Endothelial cell of umbilical vein (primary cell): Measurements from ENCODE around the gene PTAR1. TPM values are rescaled to one million over a fixed set of nuclear protein-coding genes. Genes with fewer than 3 reads are reported as not detected.

Experiments used
- BruUV-seq: library from RNA; stranded (reverse); fragments of 400-500 nt; replicated peaks from 2 replicates; lab custom pipeline; 2021; lab: Mats Ljungman, UMichigan
- CTCF ChIA-PET: fragments of 300-600, 350-600 bp; sonication (Branson Sonifier 250); formaldehyde crosslinking; loops from one replicate; lab custom pipeline; 2021; ENCODE audit warnings: antibody characterized with exemption, inconsistent platforms; lab: Charles Lee
- POLR2A ChIA-PET: fragments of 300-600, 350-600 bp; sonication (Branson Sonifier 250); formaldehyde crosslinking; loops from one replicate; lab custom pipeline; 2021; ENCODE audit warnings: antibody characterized with exemption, inconsistent platforms; lab: Charles Lee
- DNase-seq: peaks from one replicate; pipeline ENCODE4 v3.0.0-alpha.2; 2011; ENCODE audit warnings: low read depth, low spot score
- FAIRE-seq: peaks from 2 replicates; lab custom pipeline; 2011; peaks lifted over from hg19 to GRCh38; lab: Jason Lieb, UNC
- H2AFZ ChIP-seq: 2 replicates; pipeline ENCODE4 v1.6.0; 2012; ENCODE audit warnings: low read depth, low read length, control low read depth, inconsistent platforms
- H3K27ac ChIP-seq: 2 replicates; pipeline ENCODE4 v1.5.1; 2011; ENCODE audit warnings: low read depth, mild to moderate bottlenecking, control low read depth, low read length, moderate library complexity; ENCODE audit not compliant: insufficient read depth
- H3K27me3 ChIP-seq, 2 experiments: 2 replicates each; pipeline versions ENCODE4 v1.6.0 to v1.6.1; 2011; ENCODE audit warnings: low read length in 2 of 2, mixed read lengths in 1 of 2; ENCODE audit not compliant: control insufficient read depth in 2 of 2, insufficient read depth in 2 of 2
- H3K36me3 ChIP-seq, 2 experiments: 2 replicates in 1 of 2; 3 replicates in 1 of 2; pipeline ENCODE4 v1.5.1; 2011; ENCODE audit warnings: low read length in 2 of 2, mild to moderate bottlenecking in 1 of 2, moderate library complexity in 1 of 2; ENCODE audit not compliant: control insufficient read depth in 2 of 2, insufficient read depth in 2 of 2; ENCODE audit errors: extremely low read depth in 1 of 2
- H3K4me1 ChIP-seq: 3 replicates; pipeline ENCODE4 v1.5.1; 2011; ENCODE audit warnings: mild to moderate bottlenecking, low read length; ENCODE audit not compliant: control insufficient read depth, insufficient read depth; ENCODE audit errors: extremely low read depth
- H3K4me2 ChIP-seq: 2 replicates; pipeline ENCODE4 v1.6.1; 2011; ENCODE audit warnings: low read length, control low read depth, mixed read lengths; ENCODE audit not compliant: insufficient read depth
- H3K4me3 ChIP-seq, 3 experiments: fragments of 200-600 bp in 1 of 3; sonication (generic), shearing (Covaris generic) in 1 of 3; replicated peaks in 1 of 3; 2 replicates each; pipeline ENCODE4 v1.5.1; 2011 to 2016; ENCODE audit warnings: control low read depth in 3 of 3, low read length in 3 of 3, mild to moderate bottlenecking in 2 of 3, inconsistent platforms in 1 of 3, low read depth in 1 of 3, moderate library complexity in 1 of 3; ENCODE audit not compliant: insufficient read depth in 1 of 3
- H3K79me2 ChIP-seq: 2 replicates; pipeline ENCODE4 v1.6.0; 2012; ENCODE audit warnings: low read length, inconsistent platforms; ENCODE audit not compliant: control insufficient read depth, insufficient read depth
- H3K9ac ChIP-seq: replicated peaks from 2 replicates; pipeline ENCODE3; 2011; ENCODE audit warnings: low read length, control low read depth; ENCODE audit not compliant: insufficient read depth; ENCODE audit errors: extremely low read depth
- H3K9me1 ChIP-seq: replicated peaks from 3 replicates; pipeline ENCODE4 v1.6.0; 2011; ENCODE audit warnings: mild to moderate bottlenecking, low read length; ENCODE audit not compliant: control insufficient read depth, insufficient read depth; ENCODE audit errors: extremely low read depth
- H3K9me3 ChIP-seq: replicated peaks from 2 replicates; pipeline ENCODE4 v1.5.1; 2012; ENCODE audit warnings: low read length, inconsistent platforms; ENCODE audit not compliant: control insufficient read depth, insufficient read depth
- H4K20me1 ChIP-seq: replicated peaks from 2 replicates; pipeline ENCODE3; 2011; ENCODE audit warnings: mild to moderate bottlenecking, low read length; ENCODE audit not compliant: control insufficient read depth, insufficient read depth; ENCODE audit errors: extremely low read depth
- EZH2 ChIP-seq: IDR thresholded peaks from 2 replicates; pipeline ENCODE4 v1.6.1; 2012; ENCODE audit warnings: borderline replicate concordance, low read depth, mild to moderate bottlenecking, moderate library complexity, low read length, inconsistent platforms; ENCODE audit not compliant: severe bottlenecking
- GATA2 ChIP-seq: IDR thresholded peaks from 2 replicates; pipeline ENCODE4 v1.7.0; 2011; ENCODE audit warnings: low read depth, mild to moderate bottlenecking, moderate library complexity, mixed read lengths, low read length; ENCODE audit not compliant: insufficient read length, insufficient read depth
- JUN ChIP-seq: IDR thresholded peaks from 2 replicates; pipeline ENCODE4 v1.6.1; 2011; ENCODE audit warnings: borderline replicate concordance, low read depth; ENCODE audit not compliant: insufficient read length, insufficient read depth
- MYC ChIP-seq: IDR thresholded peaks from one replicate; pipeline ENCODE4 v1.6.1; 2011; ENCODE audit warnings: mild to moderate bottlenecking, low read depth, low read length
- POLR2A ChIP-seq: IDR thresholded peaks from 2 replicates; pipeline ENCODE4 v1.6.1; 2012; ENCODE audit warnings: low read depth, mild to moderate bottlenecking, control low read depth, low read length
- POLR2AphosphoS5 ChIP-seq: IDR thresholded peaks from 2 replicates; pipeline ENCODE4 v1.6.1; 2012; ENCODE audit warnings: low read depth, mild to moderate bottlenecking, control low read depth, low read length, moderate library complexity; ENCODE audit not compliant: insufficient read depth
- dilution Hi-C: fragments of 300-500 bp; cut with MboI; formaldehyde crosslinking; loops from one replicate; pipeline ENCODE4 v1.15.0; 2019; ENCODE audit warnings: low sequenced_read_pairs; ENCODE audit not compliant: extremely low pct_ligation_motif_present
- intact Hi-C: fragments of 100-400 bp; cut with micrococcal nuclease; formaldehyde crosslinking; loops from one replicate; pipeline ENCODE4 v1.10.0; 2022
- polyA plus RNA-seq, 4 experiments: library from polyadenylated mRNA; depleted of rRNA in 3 of 4; stranded (reverse) in 3 of 4; unstranded in 1 of 4; fragments of >200 nt; gene quantifications; 2 replicates each; pipeline versions ENCODE4 v1.2.1 to v1.2.3, GENCODE V29; 2011 to 2012; ENCODE audit warnings: missing spikeins in 1 of 4
- total RNA-seq: library from RNA; stranded (reverse); gene quantifications from 2 replicates; pipeline ENCODE4 v1.2.3, GENCODE V29; 2021
- TF ChIP-seq, protein P1 (sequence below), 2 donors: IDR thresholded peaks; 1 replicate in 1 of 2; 2 replicates in 1 of 2; pipeline ENCODE4 v1.5.1; 2011; ENCODE audit warnings: low read length in 2 of 2, mild to moderate bottlenecking in 2 of 2, moderate library complexity in 2 of 2, control low read depth in 1 of 2, inconsistent platforms in 1 of 2, low read depth in 1 of 2; ENCODE audit not compliant: insufficient read depth in 1 of 2; ENCODE audit errors: extremely low read depth in 1 of 2
- TF ChIP-seq, protein P2 (sequence below): IDR thresholded peaks from 2 replicates; pipeline ENCODE4 v1.6.1; 2011; ENCODE audit not compliant: insufficient read depth, insufficient read length

PTAR1 gene
- total and polyA plus RNA-seq, 2 donors (not counting 3 experiments of a cell fraction or from before 2014, with no cell fraction given) = 8.1 to 46.8 TPM

DNA sequence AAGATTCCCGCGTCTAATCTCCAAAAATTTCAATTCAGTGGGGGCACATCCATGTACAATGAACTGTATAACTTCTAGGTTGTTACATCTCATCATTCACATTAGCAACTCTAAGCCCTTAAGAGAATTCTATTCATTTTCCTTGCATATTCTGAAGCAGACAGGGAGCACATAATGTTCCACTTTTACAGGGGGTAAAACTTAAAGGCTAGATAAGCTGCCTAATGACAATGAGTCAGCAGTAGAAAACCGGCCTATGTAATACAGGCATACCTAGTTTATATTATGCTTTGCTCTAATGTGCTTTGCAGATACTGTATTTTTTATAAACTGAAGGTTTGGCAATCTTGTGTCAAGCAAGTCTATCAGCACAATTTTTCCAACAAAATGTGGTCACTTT, 40.4 kb downstream of the PTAR1 start:
- BruUV-seq = no TSS peak
- Histone ChIP-seq H3K9ac (no peak overlapping the region), H4K20me1 (no peaks in the 10 kb centered on the region), H3K27me3 (no peaks in the 10 kb centered on the region), H3K9me1 (no peaks in the 10 kb centered on the region), H3K36me3 (peaks cover 2 to 3% of the 10 kb centered on the region in 2 experiments), H3K4me2 (no peak overlapping the region), H3K79me2 (no peaks in the 10 kb centered on the region), H2AFZ (no peak overlapping the region), H3K9me3 (no peaks in the 10 kb centered on the region), H3K4me1 (no peaks in the 10 kb centered on the region), H3K4me3 (no peak overlapping the region), H3K27ac (no peak overlapping the region)
- FAIRE-seq (no peak), DNase-seq (no peak)
- dilution Hi-C loops = no loop called here
- intact Hi-C loops = no loop called here
- TF ChIP-seq POLR2A (no peak), JUN (no peak), POLR2AphosphoS5 (no peak), GATA2 (no peak), EZH2 (no peak), MYC (no peak)
- TF ChIP-seq, protein P1, sequence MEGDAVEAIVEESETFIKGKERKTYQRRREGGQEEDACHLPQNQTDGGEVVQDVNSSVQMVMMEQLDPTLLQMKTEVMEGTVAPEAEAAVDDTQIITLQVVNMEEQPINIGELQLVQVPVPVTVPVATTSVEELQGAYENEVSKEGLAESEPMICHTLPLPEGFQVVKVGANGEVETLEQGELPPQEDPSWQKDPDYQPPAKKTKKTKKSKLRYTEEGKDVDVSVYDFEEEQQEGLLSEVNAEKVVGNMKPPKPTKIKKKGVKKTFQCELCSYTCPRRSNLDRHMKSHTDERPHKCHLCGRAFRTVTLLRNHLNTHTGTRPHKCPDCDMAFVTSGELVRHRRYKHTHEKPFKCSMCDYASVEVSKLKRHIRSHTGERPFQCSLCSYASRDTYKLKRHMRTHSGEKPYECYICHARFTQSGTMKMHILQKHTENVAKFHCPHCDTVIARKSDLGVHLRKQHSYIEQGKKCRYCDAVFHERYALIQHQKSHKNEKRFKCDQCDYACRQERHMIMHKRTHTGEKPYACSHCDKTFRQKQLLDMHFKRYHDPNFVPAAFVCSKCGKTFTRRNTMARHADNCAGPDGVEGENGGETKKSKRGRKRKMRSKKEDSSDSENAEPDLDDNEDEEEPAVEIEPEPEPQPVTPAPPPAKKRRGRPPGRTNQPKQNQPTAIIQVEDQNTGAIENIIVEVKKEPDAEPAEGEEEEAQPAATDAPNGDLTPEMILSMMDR (IDR thresholded peaks at IDR 0.05; ENCODE audit: extremely low read depth in 1 of 2, insufficient read depth in 1 of 2, low read depth in 1 of 2, low read length in 2 of 2) = no peak
- TF ChIP-seq, protein P2, sequence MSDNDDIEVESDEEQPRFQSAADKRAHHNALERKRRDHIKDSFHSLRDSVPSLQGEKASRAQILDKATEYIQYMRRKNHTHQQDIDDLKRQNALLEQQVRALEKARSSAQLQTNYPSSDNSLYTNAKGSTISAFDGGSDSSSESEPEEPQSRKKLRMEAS = no peak
- CTCF ChIA-PET = interaction anchor here (1.5 kb wide), 1 partner anchor 27 kb away, joined by 5 read pairs; no protein-coding TSS in a partner anchor
- POLR2A ChIA-PET = no interaction called here
